GM19025 (cell line): ENCODE results near the gene C19orf85.

ENCODE experiments used
- ATAC-seq: cut with Tn5 transposase; IDR thresholded peaks from one replicate; pipeline ENCODE4 v1.9.1; 2021; ENCODE audit warnings: mild to moderate bottlenecking, low read depth, moderate library complexity; ENCODE audit not compliant: unreplicated experiment

Gene C19orf85

DNA sequence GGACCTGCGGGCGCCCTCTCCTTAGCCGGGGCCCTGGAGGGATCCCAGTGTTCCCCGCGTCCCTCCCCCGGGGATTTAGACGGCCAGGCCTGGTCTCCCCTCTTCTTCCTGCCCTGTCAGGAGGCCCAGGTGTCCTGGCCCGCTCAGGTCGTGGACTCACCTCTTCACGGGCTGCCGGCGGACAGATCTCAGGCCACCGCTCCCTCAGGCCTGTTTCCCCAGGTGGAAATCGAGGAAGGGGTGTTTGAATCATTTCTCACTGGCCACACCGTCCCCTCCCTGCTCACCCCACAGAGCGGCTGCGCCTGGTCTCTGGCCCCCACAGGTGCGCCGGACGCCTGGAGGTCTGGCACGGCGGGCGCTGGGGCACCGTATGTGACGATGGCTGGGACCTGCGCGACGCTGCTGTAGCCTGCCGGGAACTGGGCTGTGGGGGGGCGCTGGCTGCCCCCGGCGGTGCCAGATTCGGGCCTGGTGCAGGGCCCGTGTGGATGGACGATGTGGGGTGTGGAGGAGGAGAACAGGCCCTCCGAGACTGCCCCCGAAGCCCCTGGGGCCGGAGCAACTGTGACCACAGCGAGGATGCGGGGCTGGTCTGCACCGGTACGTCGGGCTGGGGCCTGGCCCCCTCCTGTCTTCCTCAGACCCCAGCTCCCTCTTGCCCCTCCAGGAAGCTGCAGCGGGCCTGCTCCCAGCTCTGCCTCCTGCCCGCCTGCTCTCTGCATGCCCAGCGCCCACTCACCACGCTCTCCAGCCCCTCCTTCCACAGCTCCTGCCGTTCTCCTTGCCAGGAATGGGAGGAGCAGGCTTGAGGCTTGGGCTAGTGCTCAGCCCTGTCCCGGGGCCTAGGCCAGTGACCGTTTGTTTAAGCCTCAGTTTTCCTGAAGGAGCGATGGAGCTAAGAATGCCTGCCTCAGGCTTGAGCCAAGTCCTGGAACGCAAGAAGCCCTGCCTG, 26.2 kb upstream of the C19orf85 start:
- no peak for ATAC-seq

GRCh38 chr19:55489711-55490477, 25.3 kb upstream of the C19orf85 start:
- ATAC-seq = no peak

- ATAC-seq = no peak
Observed at GRCh38 chr19:55488986-55489710, 24.6 kb upstream of the C19orf85 start.

GRCh38 chr19:55487924-55488687, 23.6 kb upstream of the C19orf85 start, which contains the start of gene SSC5D:
SSC5D (plus strand) TSS chr19:55488436; CDS start chr19:55488590, 154 bp downstream.
- ATAC-seq = no peak

DNA sequence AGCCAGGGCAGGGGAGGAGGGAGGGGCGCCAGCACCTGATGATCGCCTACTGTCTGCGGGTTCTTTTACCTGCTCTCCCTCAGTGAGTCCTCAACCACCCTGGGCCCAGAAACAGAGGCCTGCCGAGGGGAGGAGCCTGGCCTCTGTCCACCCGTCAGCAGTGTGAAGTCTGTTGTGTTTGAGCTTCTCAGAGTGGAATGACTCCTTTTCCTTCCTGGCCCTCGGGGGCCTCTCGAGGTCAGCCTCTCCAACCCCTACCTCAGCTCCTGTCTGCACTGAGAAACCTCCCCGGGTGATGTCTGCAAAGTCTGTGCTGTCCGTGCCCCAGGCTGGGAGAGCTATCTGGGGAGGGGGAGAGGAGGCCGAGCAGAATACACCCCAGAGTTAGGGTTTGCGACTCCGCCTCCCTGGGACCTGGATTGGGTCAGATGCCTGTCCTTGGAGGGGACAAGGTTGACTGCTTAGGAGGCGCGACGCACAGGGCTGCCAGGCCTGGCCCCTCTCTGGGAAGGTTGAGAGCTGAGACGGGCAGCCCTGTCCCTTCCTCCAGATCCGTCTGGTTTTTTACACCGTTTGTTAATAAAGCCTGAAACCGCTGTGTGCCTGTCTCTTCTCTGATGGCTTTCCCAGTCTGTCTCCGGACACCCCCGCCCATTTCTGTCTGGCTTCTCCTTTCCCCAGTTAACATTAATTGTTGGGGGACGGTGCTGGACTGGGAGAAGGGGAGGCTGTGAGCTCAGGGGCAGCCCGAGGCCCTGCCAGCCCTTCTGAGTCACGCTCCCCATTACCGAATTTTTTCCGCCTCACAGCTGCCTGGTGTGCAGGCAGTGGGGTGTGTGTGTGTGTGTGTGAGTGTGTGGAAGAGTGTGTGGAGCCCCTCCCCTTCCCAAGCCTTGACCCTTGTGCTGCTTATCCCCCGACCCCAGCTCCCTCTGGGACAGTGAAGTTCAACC, 22.7 kb upstream of the C19orf85 start:
- ATAC-seq = no peak

- no peak for ATAC-seq
Observed at GRCh38 chr19:55486043-55486970, 21.8 kb upstream of the C19orf85 start.

GRCh38 chr19:55485439-55486011, 21.0 kb upstream of the C19orf85 start:
- ATAC-seq = no peak

DNA sequence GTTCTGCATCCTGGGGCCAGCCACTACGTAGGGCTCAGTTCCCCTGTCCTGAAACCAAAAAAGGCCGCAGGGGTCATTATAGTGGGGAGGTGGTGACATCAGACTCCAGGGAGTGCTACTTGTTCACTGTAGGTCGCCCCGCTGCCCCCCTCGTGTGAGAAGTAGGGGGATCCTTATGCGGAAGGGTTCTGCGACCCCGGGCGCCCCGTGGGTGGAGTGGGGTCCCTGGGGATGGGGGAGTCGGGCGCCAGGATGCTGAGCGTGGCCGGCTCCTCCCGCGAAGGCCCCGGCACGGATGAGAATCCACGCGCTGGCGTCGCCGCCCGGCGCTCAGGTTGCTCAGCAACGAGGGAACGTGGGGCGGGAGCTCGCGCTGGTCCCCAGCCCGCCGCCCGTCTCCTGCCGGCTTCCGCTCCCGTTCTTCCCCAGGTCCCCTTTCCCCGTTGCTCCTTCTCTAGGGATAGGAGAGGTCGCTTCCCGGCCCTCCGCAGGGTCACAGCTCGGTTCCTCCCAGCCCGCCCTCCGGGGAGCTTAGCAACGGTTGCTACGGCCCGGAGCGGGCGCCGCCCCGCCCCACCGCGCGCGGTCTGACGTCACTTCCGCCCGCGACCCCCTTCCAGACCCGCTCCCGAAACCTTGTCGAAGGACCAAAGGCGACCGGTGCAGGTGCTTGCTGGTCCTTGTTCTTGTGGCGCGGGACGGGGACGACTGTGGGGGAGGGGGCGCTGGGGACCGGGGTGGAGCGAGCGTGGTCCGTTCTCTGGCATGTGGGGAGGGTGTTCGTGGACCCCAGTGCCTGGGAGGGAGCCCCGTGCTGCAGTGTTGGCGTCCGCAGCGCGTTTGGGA, 20.3 kb upstream of the C19orf85 start, which contains the start of gene NAT14:
Gene NAT14, plus strand, starts transcription at position 596 of the 846 bp plus-strand sequence. CDS start 521 bp downstream, outside the sequence.
- no peak for ATAC-seq

DNA sequence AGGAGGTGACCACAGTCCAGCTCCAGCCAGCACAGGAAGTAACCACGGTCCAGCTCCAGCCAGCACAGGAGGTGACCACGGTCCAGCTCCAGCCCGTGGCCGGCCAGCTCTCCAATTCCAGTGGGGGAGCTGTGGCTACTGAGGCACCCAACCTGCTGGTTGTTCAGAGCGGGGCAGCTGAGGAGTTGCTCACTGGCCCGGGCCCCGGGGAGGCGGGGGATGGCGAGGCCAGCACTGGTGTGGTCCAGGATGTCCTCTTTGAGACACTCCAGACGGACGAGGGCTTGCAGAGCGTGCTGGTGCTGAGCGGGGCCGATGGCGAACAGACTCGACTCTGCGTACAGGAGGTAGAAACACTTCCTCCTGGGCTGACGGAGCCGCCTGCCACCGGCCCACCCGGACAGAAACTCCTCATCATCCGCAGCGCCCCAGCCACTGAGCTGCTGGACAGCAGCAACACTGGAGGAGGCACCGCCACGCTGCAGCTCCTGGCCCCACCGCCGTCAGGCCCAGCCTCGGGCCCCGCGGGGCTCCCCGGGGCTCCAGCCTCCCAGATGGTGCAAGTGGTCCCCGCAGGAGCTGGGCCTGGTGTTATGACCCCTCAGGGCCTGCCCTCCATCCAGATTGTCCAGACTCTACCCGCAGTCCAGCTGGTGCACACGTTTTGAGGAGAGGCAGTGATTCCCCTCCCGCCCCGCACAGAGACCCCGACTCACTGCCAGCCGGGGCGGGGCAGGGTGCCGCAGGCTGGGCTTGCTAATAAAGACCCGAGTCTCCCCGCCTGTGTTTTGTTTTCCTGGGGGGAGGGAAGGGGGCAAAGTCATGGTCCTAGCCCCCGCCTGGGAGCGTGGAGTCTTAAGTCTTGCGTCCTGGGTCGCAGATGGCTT, 19.4 kb upstream of the C19orf85 start:
- no peak for ATAC-seq

DNA sequence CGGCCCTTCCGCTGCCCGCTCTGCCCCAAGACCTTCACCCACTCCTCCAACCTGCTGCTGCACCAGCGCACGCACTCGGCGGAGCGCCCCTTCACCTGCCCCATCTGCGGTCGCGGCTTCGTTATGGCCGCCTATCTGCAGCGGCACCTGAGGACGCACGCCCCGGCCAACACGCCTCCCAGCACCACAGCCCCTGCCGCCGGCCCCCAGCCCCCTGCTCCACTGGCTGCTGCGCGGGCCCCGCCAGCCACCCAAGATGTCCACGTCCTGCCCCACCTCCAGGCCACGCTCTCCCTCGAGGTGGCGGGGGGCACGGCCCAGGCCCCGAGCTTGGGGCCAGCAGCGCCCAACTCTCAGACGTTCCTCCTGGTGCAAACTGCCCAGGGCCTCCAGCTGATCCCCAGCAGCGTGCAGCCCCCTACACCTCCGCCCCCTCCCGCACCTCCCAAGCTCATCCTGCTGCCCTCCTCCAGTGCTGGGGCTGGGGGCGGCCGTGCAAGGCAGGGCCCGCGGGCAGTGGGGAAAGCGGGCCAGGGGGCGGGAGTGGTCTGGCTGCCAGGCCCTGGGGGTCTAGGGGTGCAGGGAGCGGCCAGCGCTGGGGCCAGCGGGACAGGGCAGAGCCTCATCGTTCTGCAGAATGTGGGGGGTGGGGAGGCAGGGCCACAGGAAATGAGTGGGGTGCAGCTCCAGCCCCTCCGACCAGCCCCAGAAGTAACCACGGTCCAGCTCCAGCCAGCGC, 18.6 kb upstream of the C19orf85 start:
- no peak for ATAC-seq

GRCh38 chr19:55482156-55482961, 17.8 kb upstream of the C19orf85 start:
- ATAC-seq = no peak

GRCh38 chr19:55481794-55482155, 17.2 kb upstream of the C19orf85 start:
- ATAC-seq = no peak

- ATAC-seq = no peak
Observed at GRCh38 chr19:55481148-55481793, 16.7 kb upstream of the C19orf85 start.
